GM12878 (cell line): ENCODE results near the gene EFCAB8.

Source experiments
- E4F1 ChIP-seq: fragments of 450-650 bp; IDR thresholded peaks from 2 replicates; pipeline ENCODE4 v1.6.1; 2018; ENCODE audit warnings: borderline replicate concordance, mild to moderate bottlenecking; ENCODE audit not compliant: partially characterized antibody
- HDGF ChIP-seq: fragments of 450-650 bp; IDR thresholded peaks from 2 replicates; pipeline ENCODE4 v1.6.1; 2016; ENCODE audit warnings: antibody characterized with exemption
- TF ChIP-seq, protein P1 (sequence below): fragments of 450-650 bp; IDR thresholded peaks from 2 replicates; pipeline ENCODE4 v1.6.1; 2018; ENCODE audit warnings: mild to moderate bottlenecking, low read depth, moderate library complexity; ENCODE audit not compliant: partially characterized antibody

GRCh38 chr20:32839227-32839981 lies 19.3 kb upstream of the EFCAB8 start:
- TF ChIP-seq, protein P1, sequence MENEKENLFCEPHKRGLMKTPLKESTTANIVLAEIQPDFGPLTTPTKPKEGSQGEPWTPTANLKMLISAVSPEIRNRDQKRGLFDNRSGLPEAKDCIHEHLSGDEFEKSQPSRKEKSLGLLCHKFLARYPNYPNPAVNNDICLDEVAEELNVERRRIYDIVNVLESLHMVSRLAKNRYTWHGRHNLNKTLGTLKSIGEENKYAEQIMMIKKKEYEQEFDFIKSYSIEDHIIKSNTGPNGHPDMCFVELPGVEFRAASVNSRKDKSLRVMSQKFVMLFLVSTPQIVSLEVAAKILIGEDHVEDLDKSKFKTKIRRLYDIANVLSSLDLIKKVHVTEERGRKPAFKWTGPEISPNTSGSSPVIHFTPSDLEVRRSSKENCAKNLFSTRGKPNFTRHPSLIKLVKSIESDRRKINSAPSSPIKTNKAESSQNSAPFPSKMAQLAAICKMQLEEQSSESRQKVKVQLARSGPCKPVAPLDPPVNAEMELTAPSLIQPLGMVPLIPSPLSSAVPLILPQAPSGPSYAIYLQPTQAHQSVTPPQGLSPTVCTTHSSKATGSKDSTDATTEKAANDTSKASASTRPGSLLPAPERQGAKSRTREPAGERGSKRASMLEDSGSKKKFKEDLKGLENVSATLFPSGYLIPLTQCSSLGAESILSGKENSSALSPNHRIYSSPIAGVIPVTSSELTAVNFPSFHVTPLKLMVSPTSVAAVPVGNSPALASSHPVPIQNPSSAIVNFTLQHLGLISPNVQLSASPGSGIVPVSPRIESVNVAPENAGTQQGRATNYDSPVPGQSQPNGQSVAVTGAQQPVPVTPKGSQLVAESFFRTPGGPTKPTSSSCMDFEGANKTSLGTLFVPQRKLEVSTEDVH: no peak
- TF ChIP-seq E4F1 (no peak), HDGF (no peak)
